Central memory CD8-positive, alpha-beta T cell (primary cell): ENCODE data around the gene CDK17.
A peak's percentile ranks its signal among the peaks of the same experiment; 100 is the strongest.

Source experiments
- ATAC-seq: fragments of 150-1000 bp; cut with Tn5 transposase; replicated peaks from 2 replicates; pipeline ENCODE4 v1.10.0; 2022; ENCODE audit warnings: mild to moderate bottlenecking, moderate FRiP score, moderate number of reproducible peaks; ENCODE audit not compliant: poor library complexity, severe bottlenecking; ENCODE audit errors: extremely low read depth
- DNase-seq, 2 donors: peaks; one replicate each; pipeline ENCODE4 v3.0.0; 2021; ENCODE audit warnings: low spot score in 2 of 2
- H3K27ac Mint-ChIP-seq: one replicate; pipeline ENCODE4 v1.8.0; 2022; ENCODE audit warnings: low read depth, mild to moderate bottlenecking, moderate library complexity, mixed read lengths
- H3K27me3 Mint-ChIP-seq: one replicate; pipeline ENCODE4 v1.8.0; 2022; ENCODE audit warnings: mixed read lengths
- H3K36me3 Mint-ChIP-seq: one replicate; pipeline ENCODE4 v1.8.0; 2022; ENCODE audit warnings: mild to moderate bottlenecking, moderate library complexity, mixed read lengths; ENCODE audit not compliant: insufficient read depth
- H3K4me1 Mint-ChIP-seq: one replicate; pipeline ENCODE4 v1.8.0; 2022; ENCODE audit warnings: mixed read lengths
- H3K4me3 Mint-ChIP-seq: one replicate; pipeline ENCODE4 v1.8.0; 2022; ENCODE audit warnings: mild to moderate bottlenecking, moderate library complexity, mixed read lengths
- H3K9me3 Mint-ChIP-seq: one replicate; pipeline ENCODE4 v1.8.0; 2022; ENCODE audit warnings: mixed read lengths

Gene CDK17

DNA sequence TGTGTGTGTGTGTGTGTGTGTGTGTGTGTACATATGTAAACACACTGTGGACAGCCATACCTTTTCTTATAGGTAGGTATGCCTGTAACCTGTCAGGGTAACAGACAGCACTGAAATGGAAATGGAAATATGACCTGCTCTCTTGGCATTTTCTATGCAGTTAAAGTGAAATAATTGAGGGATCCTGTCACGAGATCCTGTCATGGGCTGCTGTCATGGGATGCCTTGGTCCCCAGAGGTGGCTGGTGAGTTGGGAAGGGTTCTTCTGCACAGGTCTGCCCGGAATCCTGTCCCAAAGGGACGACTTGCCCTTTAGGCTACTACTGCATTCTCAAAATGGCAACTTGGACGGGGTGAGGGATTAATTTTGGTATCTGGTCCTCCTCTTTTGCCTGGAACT is 158.8 kb downstream of the CDK17 start:
- ATAC-seq: no peak
- H3K4me3 Mint-ChIP-seq: peak overlapping the region; percentile 73

DNA sequence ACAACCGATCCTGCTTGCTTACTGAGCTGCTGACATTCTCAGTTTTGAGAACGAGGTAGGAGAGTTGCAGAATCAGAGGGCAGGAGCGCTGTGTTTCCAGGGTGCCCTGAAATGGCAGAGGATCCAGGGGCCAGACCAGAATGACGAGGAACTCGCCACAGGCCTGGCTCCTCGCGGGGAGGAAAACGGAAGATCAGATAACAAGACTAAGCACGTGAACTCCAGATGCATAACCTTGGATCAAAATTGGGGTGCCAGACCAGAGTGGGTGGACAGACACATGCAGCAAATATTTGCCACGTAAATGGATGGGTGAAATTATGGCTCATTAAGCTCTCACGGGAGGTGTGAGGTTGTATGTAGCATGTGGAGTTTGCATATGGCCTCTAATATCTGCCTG is 159.6 kb downstream of the CDK17 start:
- no peaks in the 10 kb centered on the region for H3K27me3 Mint-ChIP-seq
- peak overlapping the region; percentile 98 for H3K27ac Mint-ChIP-seq
- no peak for ATAC-seq
- peak overlapping the region; percentile 19 for H3K4me3 Mint-ChIP-seq
- no peaks in the 10 kb centered on the region for H3K9me3 Mint-ChIP-seq
- H3K4me1 Mint-ChIP-seq: peaks cover 73% of the 10 kb centered on the region
- DNase-seq: no peak
- H3K36me3 Mint-ChIP-seq: peaks cover 31% of the 10 kb centered on the region

More for the DNA sequence above, 158.8 kb downstream of the CDK17 start:
- Mint-ChIP-seq H3K27me3 (no peaks in the 10 kb centered on the region), H3K9me3 (no peaks in the 10 kb centered on the region), H3K27ac (peak overlapping the region; percentile 98), H3K4me1 (peaks cover 65% of the 10 kb centered on the region), H3K36me3 (peaks cover 31% of the 10 kb centered on the region)
- DNase-seq: no peak

DNA sequence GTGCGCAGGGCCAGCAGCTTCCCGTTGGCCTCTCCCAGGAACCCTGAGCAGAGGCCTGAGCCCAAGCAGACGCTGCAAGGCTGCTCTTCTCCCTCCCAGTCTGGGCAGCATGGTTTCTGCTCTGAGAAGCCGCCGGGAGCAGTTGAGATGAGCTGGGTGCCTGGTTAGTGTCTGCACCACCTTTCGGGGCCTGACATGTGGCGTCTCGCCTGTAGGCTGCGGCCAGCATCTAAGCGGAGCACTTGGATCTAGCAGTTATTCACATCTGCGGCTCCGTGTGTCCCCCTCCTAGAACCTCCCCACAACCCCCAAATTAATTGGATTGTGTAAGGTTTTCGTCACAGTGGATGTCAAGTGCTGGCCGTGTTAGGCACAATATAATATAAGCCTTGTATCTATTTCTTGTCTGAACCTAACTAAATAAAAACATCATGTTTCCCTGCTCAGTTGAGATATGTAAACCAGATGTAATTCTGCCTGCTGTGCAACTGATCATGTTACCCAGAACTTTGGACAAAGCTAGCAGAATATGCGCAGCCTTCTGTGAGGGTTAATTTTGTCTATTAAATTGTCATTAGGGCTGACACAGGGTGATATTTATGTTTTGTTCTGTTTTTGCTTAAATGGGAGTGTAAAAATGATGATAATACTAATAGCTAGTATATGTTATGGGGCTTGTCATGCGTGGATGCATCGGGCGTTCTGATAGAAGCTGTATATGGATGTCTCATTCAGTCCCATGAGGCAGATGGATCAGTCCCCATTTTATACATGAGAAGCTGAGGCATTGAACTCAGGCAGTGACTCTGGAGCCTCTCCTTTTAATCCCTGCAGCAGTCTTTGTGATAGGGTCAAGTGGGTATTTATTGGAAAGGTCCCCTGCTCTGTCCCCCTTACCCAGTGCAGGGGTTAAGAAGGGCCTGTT is 160.3 kb downstream of the CDK17 start:
- H3K36me3 Mint-ChIP-seq: peaks cover 33% of the 10 kb centered on the region
- peak overlapping the region; percentile 19 for H3K4me3 Mint-ChIP-seq
- H3K27me3 Mint-ChIP-seq: no peaks in the 10 kb centered on the region
- DNase-seq: no peak
- H3K9me3 Mint-ChIP-seq: no peaks in the 10 kb centered on the region
- peak overlapping the region; percentile 98 for H3K27ac Mint-ChIP-seq
- ATAC-seq: no peak
- peaks cover 80% of the 10 kb centered on the region for H3K4me1 Mint-ChIP-seq

DNA sequence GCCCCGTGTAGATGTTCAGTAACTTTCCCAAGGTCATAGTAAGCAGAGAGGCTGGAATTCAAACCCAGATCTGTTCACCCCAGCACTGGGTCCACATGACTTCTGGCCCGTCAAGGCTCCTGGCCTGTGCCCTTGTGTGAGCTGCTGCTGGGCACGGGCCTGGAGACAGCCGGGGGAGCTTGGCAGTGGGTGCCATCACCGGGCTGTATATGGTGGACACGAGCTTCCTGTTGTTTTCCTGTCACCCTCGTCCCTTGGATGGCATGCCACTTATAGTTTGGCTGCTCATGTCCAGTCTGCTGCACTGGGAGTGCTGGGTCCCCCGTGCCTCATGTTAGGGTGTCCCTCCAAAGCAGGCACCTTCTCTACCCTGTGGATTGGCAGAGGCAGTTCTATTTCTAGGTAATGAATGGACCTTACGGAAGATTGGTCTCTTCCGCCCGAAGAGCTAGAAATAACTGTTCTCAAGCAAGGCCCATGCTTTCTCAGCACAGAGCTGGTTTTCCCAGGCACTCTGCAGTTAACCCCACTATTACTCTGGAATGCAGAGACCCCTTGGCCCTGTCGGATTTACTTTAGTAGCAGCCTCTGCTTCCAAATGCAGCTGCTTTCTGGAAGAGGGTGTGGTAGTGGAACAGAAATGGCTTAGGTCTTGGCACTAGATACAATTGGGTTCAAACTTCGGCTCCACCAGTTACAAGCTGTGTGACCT is 161.7 kb downstream of the CDK17 start:
- ATAC-seq (no peak), DNase-seq (no peak)
- Mint-ChIP-seq H3K9me3 (no peaks in the 10 kb centered on the region), H3K36me3 (peaks cover 32% of the 10 kb centered on the region), H3K4me3 (peak overlapping the region; percentile 57), H3K4me1 (peaks cover 86% of the 10 kb centered on the region), H3K27me3 (no peaks in the 10 kb centered on the region), H3K27ac (peak overlapping the region; percentile 98)

DNA sequence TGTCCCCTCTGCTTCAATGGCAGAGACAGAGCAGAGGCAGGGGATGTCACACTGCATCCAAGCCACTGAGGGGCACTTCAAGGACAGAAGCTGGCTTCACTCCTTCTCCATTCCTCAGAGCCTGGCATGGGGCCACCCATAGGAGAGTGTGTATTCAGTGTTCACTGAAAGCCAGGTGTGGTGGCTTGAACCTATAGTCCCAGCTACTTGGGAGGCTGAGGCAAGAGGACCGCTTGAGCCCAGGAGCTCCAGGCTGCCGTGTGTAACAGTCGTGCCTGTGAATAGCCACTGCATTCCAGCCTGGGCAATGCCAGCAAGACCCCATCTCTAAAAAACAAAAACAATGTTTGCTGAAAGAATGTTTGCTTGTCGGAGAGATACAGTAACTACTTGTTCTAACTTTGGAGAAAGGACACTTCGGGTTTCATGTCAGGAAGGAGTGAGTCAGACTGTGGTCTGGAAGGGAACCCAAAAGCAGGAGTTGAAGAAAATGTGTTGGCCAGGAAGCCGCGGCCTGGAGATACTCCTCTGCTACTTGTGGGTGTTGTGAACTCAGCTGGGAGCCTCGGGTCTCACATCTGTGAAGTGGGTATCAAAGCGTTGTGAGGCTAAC is 162.7 kb downstream of the CDK17 start:
- peak in 1 of 2 donors; percentile 50 for DNase-seq
- peak; percentile 31 for ATAC-seq
- H3K9me3 Mint-ChIP-seq: no peaks in the 10 kb centered on the region
- peak overlapping the region; percentile 57 for H3K4me3 Mint-ChIP-seq
- H3K36me3 Mint-ChIP-seq: peaks cover 28% of the 10 kb centered on the region
- H3K27me3 Mint-ChIP-seq: no peaks in the 10 kb centered on the region
- peak overlapping the region; percentile 98 for H3K27ac Mint-ChIP-seq
- peaks cover 77% of the 10 kb centered on the region for H3K4me1 Mint-ChIP-seq

DNA sequence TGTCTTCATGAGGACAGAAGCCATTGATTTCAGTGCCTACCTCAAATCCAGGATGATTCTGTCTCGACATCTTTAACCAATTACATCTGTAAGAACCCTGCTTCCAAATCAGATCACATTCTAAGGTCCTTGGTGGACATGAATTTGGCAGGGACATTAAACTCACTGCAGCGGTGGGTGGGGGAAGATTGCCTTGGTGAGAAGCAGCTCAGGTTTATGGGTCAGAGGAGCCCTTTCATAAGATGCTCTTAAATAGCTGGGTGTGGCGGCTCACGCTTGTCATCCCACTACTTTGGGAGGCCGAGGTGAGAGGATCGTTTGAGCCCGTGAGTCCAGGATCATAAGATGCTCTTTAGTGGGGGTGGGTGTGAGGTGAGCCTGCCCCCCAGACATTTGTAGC is 163.2 kb downstream of the CDK17 start:
- no peaks in the 10 kb centered on the region for H3K27me3 Mint-ChIP-seq
- DNase-seq: no peak
- peaks cover 73% of the 10 kb centered on the region for H3K4me1 Mint-ChIP-seq
- H3K27ac Mint-ChIP-seq: peak overlapping the region; percentile 98
- H3K4me3 Mint-ChIP-seq: peak overlapping the region; percentile 57
- H3K9me3 Mint-ChIP-seq: no peaks in the 10 kb centered on the region
- no peak for ATAC-seq
- peaks cover 23% of the 10 kb centered on the region for H3K36me3 Mint-ChIP-seq

DNA sequence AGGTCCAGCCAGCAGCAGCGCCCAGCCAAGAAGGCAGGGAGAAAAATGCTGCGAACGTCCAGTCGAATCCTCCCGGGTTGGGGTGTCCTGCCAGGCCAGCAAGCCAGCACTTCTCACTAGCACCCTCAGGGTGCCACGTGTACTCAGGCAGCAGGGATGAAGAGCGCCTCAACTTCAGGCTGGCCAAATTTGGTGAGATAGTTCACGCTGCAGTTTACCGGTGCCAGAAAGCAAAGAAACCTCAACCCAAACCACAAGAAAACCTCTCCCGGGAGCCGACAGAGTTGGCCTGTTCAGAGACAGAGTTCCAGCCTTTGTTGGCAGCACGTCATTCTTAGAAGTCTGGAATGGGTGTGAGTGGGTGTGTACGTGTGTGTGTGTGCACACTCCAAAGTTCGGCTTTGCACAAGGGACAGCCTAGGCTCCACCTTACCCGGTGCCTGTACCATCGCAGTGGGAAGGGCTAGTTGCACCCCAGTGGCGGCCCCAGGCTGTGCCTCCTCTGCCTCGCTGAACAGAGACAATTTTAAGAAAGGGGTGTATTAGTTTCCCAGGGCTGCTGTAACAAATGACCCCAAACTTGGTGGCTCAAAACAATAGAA is 163.9 kb downstream of the CDK17 start:
- peak; percentile 27 for ATAC-seq
- Mint-ChIP-seq H3K9me3 (no peaks in the 10 kb centered on the region), H3K4me3 (peak overlapping the region; percentile 57), H3K36me3 (peaks cover 18% of the 10 kb centered on the region), H3K27ac (peak overlapping the region; percentile 98), H3K4me1 (peaks cover 70% of the 10 kb centered on the region), H3K27me3 (no peaks in the 10 kb centered on the region)
- no peak for DNase-seq

DNA sequence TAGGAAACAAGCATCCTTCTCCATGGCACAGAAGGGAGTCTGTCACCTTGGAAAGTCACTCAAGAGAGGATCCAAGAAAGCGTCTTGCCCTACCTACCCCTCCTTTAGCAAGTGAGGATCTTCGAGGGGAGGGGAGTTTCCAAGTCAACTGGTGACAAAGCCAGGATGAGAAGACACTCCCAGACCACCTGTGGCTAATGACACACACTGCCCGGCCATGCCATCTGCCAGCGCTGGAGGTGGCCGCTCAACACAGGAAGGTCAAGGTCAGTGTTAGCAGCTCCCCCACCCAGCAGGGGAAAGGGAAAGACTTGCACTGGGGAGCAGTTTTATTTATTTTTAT is 164.8 kb downstream of the CDK17 start:
- no peak overlapping the region for H3K27ac Mint-ChIP-seq
- H3K9me3 Mint-ChIP-seq: no peaks in the 10 kb centered on the region

DNA sequence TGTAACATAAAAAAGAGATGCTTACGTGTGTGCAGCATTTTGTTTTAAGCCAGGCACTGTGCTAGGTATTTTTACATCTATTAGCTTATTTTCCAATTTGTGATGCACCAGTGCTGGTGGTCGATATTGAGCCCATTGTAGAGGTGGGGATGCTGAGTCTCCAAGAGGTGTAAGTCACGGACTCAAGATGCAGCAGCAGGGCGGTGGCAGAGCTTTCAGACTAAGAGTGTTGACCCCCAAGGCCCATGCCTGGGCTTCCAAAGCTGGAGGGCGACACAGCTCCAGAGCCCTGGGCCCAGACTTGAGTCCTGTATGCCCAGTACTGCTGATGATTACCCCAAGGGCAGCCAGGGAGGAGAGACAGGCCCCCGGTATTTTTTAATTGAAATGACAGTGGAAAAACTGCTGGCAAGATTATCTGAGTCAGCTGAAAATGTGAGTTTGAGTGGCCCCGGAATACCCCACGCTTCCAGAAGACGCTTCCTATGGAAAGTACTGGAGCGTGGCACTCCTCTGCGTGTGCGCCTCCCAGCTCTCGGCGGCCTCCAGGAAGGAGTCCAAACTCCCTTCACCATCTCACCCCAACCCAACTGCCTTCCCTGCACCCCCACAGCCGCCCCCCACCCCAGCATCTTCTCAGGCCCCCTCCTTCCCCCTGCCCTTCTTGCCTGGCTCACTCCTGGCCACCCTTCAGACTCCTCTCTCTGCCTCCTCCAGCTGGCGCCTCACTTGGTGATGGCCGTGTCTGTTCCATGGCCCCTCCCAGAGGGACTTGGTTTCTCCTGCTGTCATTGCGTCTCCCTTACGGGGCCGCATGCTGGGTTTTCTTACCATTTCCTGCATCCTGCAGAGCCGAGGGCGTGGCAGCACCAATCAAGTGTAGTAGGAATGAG is 165.4 kb downstream of the CDK17 start:
- Mint-ChIP-seq H3K4me3 (no peak overlapping the region), H3K27me3 (no peaks in the 10 kb centered on the region), H3K36me3 (peaks cover 16% of the 10 kb centered on the region), H3K9me3 (no peaks in the 10 kb centered on the region), H3K27ac (no peak overlapping the region), H3K4me1 (peaks cover 56% of the 10 kb centered on the region)
- DNase-seq (no peak), ATAC-seq (no peak)

More for the DNA sequence above, 164.8 kb downstream of the CDK17 start:
- H3K4me1 Mint-ChIP-seq: peaks cover 62% of the 10 kb centered on the region
- no peak overlapping the region for H3K4me3 Mint-ChIP-seq
- peaks cover 18% of the 10 kb centered on the region for H3K36me3 Mint-ChIP-seq
- no peak for DNase-seq
- ATAC-seq: no peak
- H3K27me3 Mint-ChIP-seq: no peaks in the 10 kb centered on the region

DNA sequence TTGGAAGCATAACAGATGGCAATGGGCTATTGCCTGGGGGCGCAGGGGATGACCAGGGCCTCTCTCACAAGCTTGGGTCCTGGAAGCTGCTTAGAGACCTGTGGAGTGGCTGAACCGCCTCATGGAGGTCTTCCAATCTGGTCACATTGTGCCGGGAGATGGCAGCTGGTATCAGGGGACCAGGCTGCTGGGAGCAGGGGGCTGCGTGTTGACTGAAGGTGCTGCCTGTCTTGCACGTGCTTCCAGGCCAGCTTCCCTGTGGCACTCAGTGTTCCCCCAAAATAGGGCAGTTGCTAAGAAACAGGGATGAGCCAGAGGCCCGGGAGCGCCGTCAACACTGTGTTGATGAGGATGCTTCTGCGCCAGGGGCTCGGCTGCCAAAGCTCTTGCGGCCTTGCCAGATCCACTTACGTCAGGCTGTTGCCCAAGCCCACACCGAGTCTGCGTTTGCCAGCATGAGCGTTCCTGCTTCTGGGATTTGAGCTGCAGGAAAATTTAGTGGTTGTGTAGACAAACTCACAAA is 166.2 kb downstream of the CDK17 start:
- H3K27me3 Mint-ChIP-seq: no peaks in the 10 kb centered on the region
- no peak overlapping the region for H3K27ac Mint-ChIP-seq
- no peak for DNase-seq
- H3K9me3 Mint-ChIP-seq: no peaks in the 10 kb centered on the region
- peaks cover 18% of the 10 kb centered on the region for H3K36me3 Mint-ChIP-seq
- H3K4me3 Mint-ChIP-seq: no peak overlapping the region
- H3K4me1 Mint-ChIP-seq: peaks cover 48% of the 10 kb centered on the region
- ATAC-seq: no peak

DNA sequence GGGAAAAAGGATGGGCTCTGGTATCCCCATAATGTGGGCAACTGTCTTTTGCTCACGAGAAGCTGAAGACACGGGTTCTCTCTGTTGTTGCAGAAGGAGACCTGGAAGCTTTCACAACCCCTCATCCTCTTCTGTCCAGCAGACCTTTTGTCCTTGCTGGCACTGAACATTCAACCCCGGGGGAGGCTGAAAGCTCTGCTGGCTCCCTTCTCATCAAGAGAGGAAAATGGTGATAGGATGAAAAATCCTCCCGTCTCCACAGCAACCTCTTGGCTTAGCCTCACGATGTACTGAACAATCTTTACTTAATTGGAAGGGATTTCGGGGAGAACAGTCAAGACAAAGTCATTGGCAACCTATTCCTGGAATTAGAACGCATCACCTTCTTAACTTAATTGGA is 167.1 kb downstream of the CDK17 start:
- Mint-ChIP-seq H3K27me3 (no peaks in the 10 kb centered on the region), H3K4me3 (no peak overlapping the region), H3K36me3 (peaks cover 18% of the 10 kb centered on the region), H3K4me1 (peaks cover 43% of the 10 kb centered on the region), H3K27ac (peak overlapping the region; percentile 64), H3K9me3 (no peaks in the 10 kb centered on the region)
- DNase-seq (no peak), ATAC-seq (no peak)
